ENCODE measurements around the gene CHST2. TPM values are rescaled to one million over a fixed set of nuclear protein-coding genes. Genes with fewer than 3 reads are reported as not detected.

The CHST2 gene
- total RNA-seq, 1 donor from 2014 or later = 17.5 TPM

- H3K36me3 Mint-ChIP-seq = no peaks in the 10 kb centered on the region
- no peak for TF ChIP-seq CTCF (conservative IDR thresholded peaks at IDR 0.05)
- no peak for DNase-seq (ENCODE audit: extremely low spot score, unreplicated experiment)
- no peak overlapping the region for H3K27ac Mint-ChIP-seq
- H3K4me1 Mint-ChIP-seq (ENCODE audit: unreplicated experiment) = peaks cover 11% of the 10 kb centered on the region
- peaks cover 9% of the 10 kb centered on the region for H3K9me3 Mint-ChIP-seq
- H3K27me3 Mint-ChIP-seq = peaks cover 7% of the 10 kb centered on the region
- no peak overlapping the region for H3K4me3 Mint-ChIP-seq
Measured at GRCh38 chr3:143100451-143100850, 19.1 kb upstream of the CHST2 start.

GRCh38 chr3:143101792-143102381 is 17.7 kb upstream of the CHST2 start:
- Mint-ChIP-seq H3K36me3 (no peaks in the 10 kb centered on the region), H3K27ac (no peak overlapping the region)

GRCh38 chr3:143103652-143104051 is 15.9 kb upstream of the CHST2 start:
- peaks cover 9% of the 10 kb centered on the region for H3K9me3 Mint-ChIP-seq
- peaks cover 4% of the 10 kb centered on the region for H3K27me3 Mint-ChIP-seq
- no peak for TF ChIP-seq CTCF (conservative IDR thresholded peaks at IDR 0.05)
- H3K4me1 Mint-ChIP-seq (ENCODE audit: unreplicated experiment) = peaks cover 11% of the 10 kb centered on the region
- no peaks in the 10 kb centered on the region for H3K36me3 Mint-ChIP-seq
- DNase-seq (ENCODE audit: extremely low spot score, unreplicated experiment) = no peak
- no peak overlapping the region for H3K4me3 Mint-ChIP-seq
- H3K27ac Mint-ChIP-seq = no peak overlapping the region

More at GRCh38 chr3:143101792-143102381, 17.7 kb upstream of the CHST2 start:
- DNase-seq (ENCODE audit: extremely low spot score, unreplicated experiment) = no peak
- Mint-ChIP-seq H3K4me3 (no peak overlapping the region), H3K9me3 (peaks cover 9% of the 10 kb centered on the region), H3K4me1 (ENCODE audit: unreplicated experiment) (peaks cover 11% of the 10 kb centered on the region), H3K27me3 (peaks cover 7% of the 10 kb centered on the region)
- TF ChIP-seq CTCF (conservative IDR thresholded peaks at IDR 0.05) = no peak

- Mint-ChIP-seq H3K4me3 (no peak overlapping the region), H3K27ac (no peak overlapping the region), H3K4me1 (ENCODE audit: unreplicated experiment) (peaks cover 2% of the 10 kb centered on the region), H3K9me3 (peaks cover 9% of the 10 kb centered on the region), H3K36me3 (no peaks in the 10 kb centered on the region), H3K27me3 (no peaks in the 10 kb centered on the region)
- no peak for DNase-seq (ENCODE audit: extremely low spot score, unreplicated experiment)
- TF ChIP-seq CTCF (conservative IDR thresholded peaks at IDR 0.05) = no peak
Measured at GRCh38 chr3:143105170-143105569, 14.4 kb upstream of the CHST2 start.

GRCh38 chr3:143109861-143110260 is 9.7 kb upstream of the CHST2 start:
- no peak overlapping the region for H3K4me3 Mint-ChIP-seq
- no peaks in the 10 kb centered on the region for H3K36me3 Mint-ChIP-seq
- peaks cover 15% of the 10 kb centered on the region for H3K27me3 Mint-ChIP-seq
- H3K27ac Mint-ChIP-seq = no peak overlapping the region
- no peak for DNase-seq (ENCODE audit: extremely low spot score, unreplicated experiment)
- H3K4me1 Mint-ChIP-seq (ENCODE audit: unreplicated experiment) = no peaks in the 10 kb centered on the region
- TF ChIP-seq CTCF (conservative IDR thresholded peaks at IDR 0.05) = no peak
- peaks cover 2% of the 10 kb centered on the region for H3K9me3 Mint-ChIP-seq

- H3K36me3 Mint-ChIP-seq = no peaks in the 10 kb centered on the region
- H3K9me3 Mint-ChIP-seq = no peaks in the 10 kb centered on the region
- H3K27ac Mint-ChIP-seq = no peak overlapping the region
- peaks cover 19% of the 10 kb centered on the region for H3K27me3 Mint-ChIP-seq
- no peak for DNase-seq (ENCODE audit: extremely low spot score, unreplicated experiment)
- H3K4me1 Mint-ChIP-seq (ENCODE audit: unreplicated experiment) = no peaks in the 10 kb centered on the region
- TF ChIP-seq CTCF (conservative IDR thresholded peaks at IDR 0.05) = no peak
- no peak overlapping the region for H3K4me3 Mint-ChIP-seq
Measured at GRCh38 chr3:143110371-143110770, 9.2 kb upstream of the CHST2 start.

Measured in type B pancreatic cell (in vitro differentiated cells).